ENCODE measurements around the gene SPTBN4.
A peak's percentile ranks its signal among the peaks of the same experiment; 100 is the strongest.

Gene SPTBN4

DNA sequence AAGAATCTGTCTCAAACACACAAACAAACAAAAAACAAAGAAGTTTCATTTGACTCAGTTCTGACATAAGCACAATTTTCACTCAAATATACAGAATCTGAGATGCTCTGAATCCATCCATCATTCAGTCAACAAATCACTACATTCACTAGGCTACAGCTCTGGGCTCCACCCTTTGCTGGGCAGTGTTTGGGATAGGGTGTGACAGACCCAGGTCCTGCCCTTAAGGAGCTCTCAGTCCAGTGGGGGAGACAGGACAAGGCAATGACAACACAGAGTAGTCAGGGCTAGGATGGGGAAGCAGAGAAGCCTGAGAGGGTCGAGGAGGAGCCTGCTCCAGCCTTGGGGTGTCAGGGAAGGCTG is 45.3 kb downstream of the SPTBN4 start:
- POLR2A ChIA-PET, result interaction anchor here (0.5 to 0.9 kb wide), 2 partner anchors 13 to 58 kb away, joined by 3 read pairs; no protein-coding TSS in a partner anchor
- CTCF ChIA-PET, result interaction anchor here (0.6 to 1.8 kb wide), 5 partner anchors 9 to 207 kb away, joined by 3 to 9 read pairs (median 3); no protein-coding TSS in a partner anchor
- H3K4me3 ChIP-seq (ENCODE audit: low read depth, low read length), result no peak overlapping the region
- H3K4me1 ChIP-seq (ENCODE audit: control insufficient read depth, insufficient read depth, low read length), result no peaks in the 10 kb centered on the region
- H3K27ac ChIP-seq (ENCODE audit: extremely low read depth, low read depth, low read length), result no peak overlapping the region
- TF ChIP-seq BCL11B (tag by site-specific recombination; IDR thresholded peaks at IDR 0.05; ENCODE audit: low read depth) (no peak), ZNF560 (tag by site-specific recombination; IDR thresholded peaks at IDR 0.05; ENCODE audit: borderline replicate concordance) (no peak), ZNF223 (tag by site-specific recombination; IDR thresholded peaks at IDR 0.05) (no peak), ZNF146 (tag by site-specific recombination; IDR thresholded peaks at IDR 0.05) (no peak), BCL11A (tag by site-specific recombination; IDR thresholded peaks at IDR 0.05; ENCODE audit: low read depth) (no peak), ZNF843 (tag by site-specific recombination; IDR thresholded peaks at IDR 0.05) (no peak), ZNF174 (tag by site-specific recombination; IDR thresholded peaks at IDR 0.05) (no peak), YY1 (tag by site-specific recombination; IDR thresholded peaks at IDR 0.05) (no peak)
- H3K36me3 ChIP-seq (ENCODE audit: control insufficient read depth in 2 of 2, insufficient read depth in 1 of 2, low read length in 2 of 2), result no peaks in the 10 kb centered on the region
- H3K9me3 ChIP-seq (ENCODE audit: control insufficient read depth, insufficient read depth, low read depth, low read length), result no peaks in the 10 kb centered on the region

DNA sequence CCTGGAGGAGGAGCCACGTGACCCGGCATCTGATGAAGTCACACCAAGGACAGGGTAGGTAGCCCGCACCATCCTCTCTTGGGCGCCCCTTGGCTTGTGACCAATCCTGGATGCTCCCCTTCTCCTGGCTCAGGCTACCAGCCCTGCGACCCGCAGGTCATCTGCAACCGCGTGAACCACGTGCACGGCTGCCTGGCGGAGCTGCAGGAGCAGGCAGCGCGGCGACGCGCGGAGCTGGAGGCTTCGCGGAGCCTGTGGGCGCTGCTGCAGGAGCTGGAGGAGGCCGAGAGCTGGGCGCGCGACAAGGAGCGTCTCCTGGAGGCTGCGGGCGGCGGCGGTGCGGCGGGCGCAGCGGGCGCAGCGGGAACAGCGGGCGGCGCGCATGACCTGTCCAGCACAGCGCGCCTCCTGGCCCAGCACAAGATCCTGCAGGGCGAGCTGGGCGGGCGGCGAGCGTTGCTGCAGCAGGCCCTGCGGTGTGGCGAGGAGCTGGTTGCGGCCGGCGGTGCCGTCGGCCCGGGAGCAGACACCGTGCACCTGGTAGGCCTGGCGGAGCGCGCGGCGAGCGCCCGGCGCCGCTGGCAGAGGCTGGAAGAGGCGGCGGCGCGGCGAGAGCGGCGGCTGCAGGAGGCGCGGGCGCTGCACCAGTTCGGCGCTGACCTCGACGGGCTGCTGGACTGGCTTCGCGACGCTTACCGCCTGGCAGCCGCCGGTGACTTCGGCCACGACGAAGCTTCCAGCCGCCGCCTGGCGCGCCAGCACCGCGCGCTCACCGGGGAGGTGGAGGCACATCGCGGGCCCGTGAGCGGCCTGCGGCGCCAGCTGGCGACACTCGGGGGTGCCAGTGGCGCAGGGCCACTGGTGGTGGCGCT is 45.9 kb downstream of the SPTBN4 start:
- TF ChIP-seq HOXA7 (CRISPR knock-in tag; IDR thresholded peaks at IDR 0.05; ENCODE audit: borderline replicate concordance), result 0 out of 2 replicates have a peak, but pooled peaks have one; percentile 42
- TF ChIP-seq ZNF10 (tag by site-specific recombination; IDR thresholded peaks at IDR 0.05), result peak; percentile 72; the same call in 1 of the 2 replicates
- TF ChIP-seq, protein P1, sequence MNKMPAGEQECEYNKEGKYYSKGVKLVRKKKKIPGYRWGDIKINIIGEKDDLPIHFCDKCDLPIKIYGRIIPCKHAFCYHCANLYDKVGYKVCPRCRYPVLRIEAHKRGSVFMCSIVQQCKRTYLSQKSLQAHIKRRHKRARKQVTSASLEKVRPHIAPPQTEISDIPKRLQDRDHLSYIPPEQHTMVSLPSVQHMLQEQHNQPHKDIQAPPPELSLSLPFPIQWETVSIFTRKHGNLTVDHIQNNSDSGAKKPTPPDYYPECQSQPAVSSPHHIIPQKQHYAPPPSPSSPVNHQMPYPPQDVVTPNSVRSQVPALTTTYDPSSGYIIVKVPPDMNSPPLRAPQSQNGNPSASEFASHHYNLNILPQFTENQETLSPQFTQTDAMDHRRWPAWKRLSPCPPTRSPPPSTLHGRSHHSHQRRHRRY (tag by site-specific recombination; IDR thresholded peaks at IDR 0.05), result no peak
- Histone ChIP-seq H3K9me3 (ENCODE audit: control insufficient read depth, insufficient read depth, low read depth, low read length) (no peaks in the 10 kb centered on the region), H3K36me3 (ENCODE audit: control insufficient read depth in 2 of 2, insufficient read depth in 1 of 2, low read length in 2 of 2) (no peaks in the 10 kb centered on the region), H3K4me1 (ENCODE audit: control insufficient read depth, insufficient read depth, low read length) (no peaks in the 10 kb centered on the region), H3K27ac (ENCODE audit: extremely low read depth, low read depth, low read length) (no peak overlapping the region), H3K4me3 (ENCODE audit: low read depth, low read length) (no peak overlapping the region)
- CTCF ChIA-PET, result interaction anchor here (0.6 to 2.1 kb wide), 7 partner anchors 9 to 207 kb away, joined by 3 to 15 read pairs (median 4); partner anchors contain the start of gene BLVRB
- POLR2A ChIA-PET, result interaction anchor here (0.5 to 0.9 kb wide), 3 partner anchors 12 to 86 kb away, joined by 3 read pairs; partner anchors contain the start of gene SERTAD1

DNA sequence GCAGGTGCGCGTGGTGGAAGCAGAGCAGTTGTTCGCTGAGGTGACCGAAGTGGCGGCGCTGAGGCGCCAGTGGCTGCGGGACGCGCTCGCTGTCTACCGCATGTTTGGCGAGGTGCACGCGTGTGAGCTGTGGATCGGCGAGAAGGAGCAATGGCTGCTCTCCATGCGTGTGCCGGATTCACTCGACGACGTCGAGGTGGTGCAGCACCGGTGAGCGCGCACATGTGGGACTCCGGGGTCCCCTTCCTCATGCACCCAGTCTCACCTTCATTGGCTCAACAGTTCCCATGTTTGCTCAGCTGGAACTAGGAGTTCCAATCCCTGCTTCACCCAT is 46.5 kb downstream of the SPTBN4 start:
- H3K4me3 ChIP-seq (ENCODE audit: low read depth, low read length), result no peak overlapping the region
- TF ChIP-seq ZBTB20 (tag by site-specific recombination; IDR thresholded peaks at IDR 0.05), result no peak
- TF ChIP-seq, protein P2, sequence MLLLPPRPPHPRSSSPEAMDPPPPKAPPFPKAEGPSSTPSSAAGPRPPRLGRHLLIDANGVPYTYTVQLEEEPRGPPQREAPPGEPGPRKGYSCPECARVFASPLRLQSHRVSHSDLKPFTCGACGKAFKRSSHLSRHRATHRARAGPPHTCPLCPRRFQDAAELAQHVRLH (tag by site-specific recombination; IDR thresholded peaks at IDR 0.05), result 0 out of 2 replicates have a peak, but pooled peaks have one; percentile 24
- H3K36me3 ChIP-seq (ENCODE audit: control insufficient read depth in 2 of 2, insufficient read depth in 1 of 2, low read length in 2 of 2), result no peaks in the 10 kb centered on the region
- no peak overlapping the region for H3K27ac ChIP-seq (ENCODE audit: extremely low read depth, low read depth, low read length)
- POLR2A ChIA-PET, result interaction anchor here (0.9 kb wide), 1 partner anchor 87 kb away, joined by 3 read pairs; the partner anchor contains the start of gene SERTAD1
- CTCF ChIA-PET, result interaction anchor here (0.8 to 2.1 kb wide), 5 partner anchors 8 to 208 kb away, joined by 4 to 15 read pairs (median 8); partner anchors contain the start of gene BLVRB
- H3K9me3 ChIP-seq (ENCODE audit: control insufficient read depth, insufficient read depth, low read depth, low read length), result no peaks in the 10 kb centered on the region
- H3K4me1 ChIP-seq (ENCODE audit: control insufficient read depth, insufficient read depth, low read length), result no peaks in the 10 kb centered on the region

DNA sequence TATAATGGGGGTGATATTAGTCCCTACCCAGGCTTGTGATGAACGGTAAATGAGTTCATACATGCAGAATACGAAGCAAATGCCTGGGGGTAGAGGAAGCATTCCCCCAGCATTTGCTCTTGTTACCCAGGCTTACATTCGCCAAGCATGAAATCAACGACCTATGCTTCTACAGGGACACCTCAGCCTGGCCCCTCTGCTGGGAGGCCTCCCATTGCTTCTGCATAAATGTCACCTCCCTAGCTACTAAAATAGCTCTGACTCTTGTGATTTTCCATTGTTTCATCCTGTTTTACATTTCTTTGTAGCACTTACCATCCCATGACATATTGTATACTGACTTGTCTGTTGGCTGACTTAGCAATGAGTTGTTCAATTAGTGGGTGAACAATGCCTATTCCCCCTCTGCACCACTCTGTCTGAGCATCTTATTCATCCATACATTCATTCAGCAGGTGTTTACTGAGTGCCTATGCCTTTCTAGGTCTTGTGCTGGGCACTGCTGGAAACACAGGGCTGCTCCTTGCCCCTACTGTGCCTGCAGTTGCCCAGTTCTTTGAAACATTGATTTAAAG is 47.0 kb downstream of the SPTBN4 start:
- Histone ChIP-seq H3K27ac (ENCODE audit: extremely low read depth, low read depth, low read length) (no peak overlapping the region), H3K9me3 (ENCODE audit: control insufficient read depth, insufficient read depth, low read depth, low read length) (no peaks in the 10 kb centered on the region), H3K36me3 (ENCODE audit: control insufficient read depth in 2 of 2, insufficient read depth in 1 of 2, low read length in 2 of 2) (no peaks in the 10 kb centered on the region), H3K4me1 (ENCODE audit: control insufficient read depth, insufficient read depth, low read length) (no peaks in the 10 kb centered on the region), H3K4me3 (ENCODE audit: low read depth, low read length) (no peak overlapping the region)
- ChIA-PET CTCF (interaction anchor here (0.6 to 2.1 kb wide), 6 partner anchors 7 to 208 kb away, joined by 3 to 15 read pairs (median 6); partner anchors contain the start of gene BLVRB), POLR2A (no interaction called here)
- no peak for TF ChIP-seq ZNF175 (tag by site-specific recombination; IDR thresholded peaks at IDR 0.05)
- TF ChIP-seq, protein P3, sequence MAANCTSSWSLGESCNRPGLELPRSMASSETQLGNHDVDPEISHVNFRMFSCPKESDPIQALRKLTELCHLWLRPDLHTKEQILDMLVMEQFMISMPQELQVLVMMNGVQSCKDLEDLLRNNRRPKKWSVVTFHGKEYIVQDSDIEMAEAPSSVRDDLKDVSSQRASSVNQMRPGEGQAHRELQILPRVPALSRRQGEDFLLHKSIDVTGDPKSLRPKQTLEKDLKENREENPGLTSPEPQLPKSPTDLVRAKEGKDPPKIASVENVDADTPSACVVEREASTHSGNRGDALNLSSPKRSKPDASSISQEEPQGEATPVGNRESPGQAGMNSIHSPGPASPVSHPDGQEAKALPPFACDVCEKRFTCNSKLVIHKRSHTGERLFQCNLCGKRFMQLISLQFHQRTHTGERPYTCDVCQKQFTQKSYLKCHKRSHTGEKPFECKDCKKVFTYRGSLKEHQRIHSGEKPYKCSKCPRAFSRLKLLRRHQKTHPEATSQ (tag by site-specific recombination; IDR thresholded peaks at IDR 0.05), result no peak
- TF ChIP-seq ZNF223 (tag by site-specific recombination; IDR thresholded peaks at IDR 0.05), result no peak
- TF ChIP-seq ZNF596 (tag by site-specific recombination; IDR thresholded peaks at IDR 0.05), result no peak
- no peak for TF ChIP-seq BCL11B (tag by site-specific recombination; IDR thresholded peaks at IDR 0.05; ENCODE audit: low read depth)
- no peak for TF ChIP-seq PRDM1 (tag by site-specific recombination; IDR thresholded peaks at IDR 0.05)
- TF ChIP-seq ZBTB1 (tag by site-specific recombination; IDR thresholded peaks at IDR 0.05), result no peak
- TF ChIP-seq ZNF335 (tag by site-specific recombination; conservative IDR thresholded peaks at IDR 0.05), result no peak
- TF ChIP-seq ZNF416 (tag by site-specific recombination; IDR thresholded peaks at IDR 0.05), result no peak
- no peak for TF ChIP-seq ZNF624 (tag by site-specific recombination; IDR thresholded peaks at IDR 0.05)
- TF ChIP-seq ZNF473 (tag by site-specific recombination; IDR thresholded peaks at IDR 0.05), result no peak
- TF ChIP-seq ZEB2 (tag by site-specific recombination; IDR thresholded peaks at IDR 0.05), result no peak
- TF ChIP-seq ZNF266 (tag by site-specific recombination; IDR thresholded peaks at IDR 0.05; ENCODE audit: low read depth), result no peak
- TF ChIP-seq HOXD13 (CRISPR knock-in tag; IDR thresholded peaks at IDR 0.05; ENCODE audit: borderline replicate concordance), result no peak

Measured in HEK293 (cell line).